C4-2B (cell line): ENCODE data around the gene CLK4.

Experiments used
- CTCF ChIP-seq: fragments of 450-650 bp; conservative IDR thresholded peaks from 2 replicates; pipeline ENCODE4 v1.5.1; 2017; ENCODE audit warnings: mild to moderate bottlenecking
- ZFX ChIP-seq: fragments of 450-650 bp; IDR thresholded peaks from 2 replicates; pipeline ENCODE4 v1.6.1; 2017

- TF ChIP-seq CTCF: no peak
- TF ChIP-seq ZFX: no peak
Measured at GRCh38 chr5:178555005-178555404, 71.8 kb downstream of the CLK4 start.
